Small intestine (tissue), 16 donors: ENCODE measurements around the gene PRICKLE3. TPM values are rescaled to one million over a fixed set of nuclear protein-coding genes. Genes with fewer than 3 reads are reported as not detected.

Source experiments
- DNase-seq, 2 donors: peaks; one replicate each; pipeline versions ENCODE4 v3.0.0 to v3.0.0-alpha.2; 2013
- FAIRE-seq: peaks from 2 replicates; lab custom pipeline; 2012; peaks lifted over from hg19 to GRCh38; lab: Jason Lieb, UNC
- H3K27ac ChIP-seq, 3 donors: one replicate each; pipeline ENCODE4 v1.5.1; 2013; ENCODE audit warnings: low read length in 2 of 3, mild to moderate bottlenecking in 2 of 3, control low read depth in 1 of 3, inconsistent platforms in 1 of 3, low read depth in 1 of 3, moderate library complexity in 1 of 3
- H3K27me3 ChIP-seq, 3 donors: one replicate each; pipeline ENCODE4 v1.6.1; 2013; ENCODE audit warnings: low read length in 3 of 3, inconsistent platforms in 1 of 3; ENCODE audit not compliant: control insufficient read depth in 3 of 3, insufficient read depth in 3 of 3
- H3K36me3 ChIP-seq, 3 donors: one replicate each; pipeline ENCODE4 v1.6.1; 2013; ENCODE audit warnings: low read length in 3 of 3, inconsistent platforms in 1 of 3, low read depth in 1 of 3, mild to moderate bottlenecking in 1 of 3, moderate library complexity in 1 of 3; ENCODE audit not compliant: control insufficient read depth in 3 of 3, insufficient read depth in 2 of 3
- H3K4me1 ChIP-seq, 3 donors: one replicate each; pipeline ENCODE4 v1.6.1; 2013; ENCODE audit warnings: low read length in 2 of 3, inconsistent platforms in 1 of 3, low read depth in 1 of 3, mild to moderate bottlenecking in 1 of 3, moderate library complexity in 1 of 3; ENCODE audit not compliant: control insufficient read depth in 3 of 3, insufficient read depth in 2 of 3
- H3K4me3 ChIP-seq, 3 donors: one replicate each; pipeline ENCODE4 v1.5.1; 2013; ENCODE audit warnings: low read length in 3 of 3, control low read depth in 1 of 3, inconsistent platforms in 1 of 3, low read depth in 1 of 3, mild to moderate bottlenecking in 1 of 3, moderate library complexity in 1 of 3
- H3K9me3 ChIP-seq, 2 donors: one replicate each; pipeline ENCODE4 v1.6.1; 2013; ENCODE audit warnings: low read depth in 1 of 2, low read length in 1 of 2; ENCODE audit not compliant: control insufficient read depth in 2 of 2, insufficient read depth in 1 of 2
- WGBS, 3 donors: extraction: QIAGEN DNeasy Blood & Tissue Kit; methylation state at CpG; one replicate each; pipeline ENCODE4 v1.1.7; 2013; 5-methylcytosine and 5-hydroxymethylcytosine counted together
- long read RNA-seq, 10 donors: transcript quantifications; one replicate each; lab custom pipeline, GENCODE V29; 2026
- polyA plus RNA-seq, 4 donors: library from polyadenylated mRNA; stranded (reverse) in 3 of 4; unstranded in 1 of 4; fragments of 200-250 nt in 3 of 4; fragments of 120-200 nt in 1 of 4; gene quantifications; one replicate each; pipeline versions ENCODE4 v1.2.1 to v1.2.3, GENCODE V29; 2013
- donor health status: healthy with polysubstance abuse.
- donor health status: control.
- donor health status: control.
- donor health status: Bipolar disorder and iron deficiency.
- donor health status: healthy.

The PRICKLE3 gene
- 1 to 10 TPM; 3.6 to 6.8 (median 5.5) TPM for polyA plus RNA-seq
- long read RNA-seq, donor 1, partial matches to known transcripts: 0 of 3 reads
- long read RNA-seq, donor 1, other reads (novel, unspliced or antisense): 0 of 3 reads
- long read RNA-seq, donor 2, partial matches to known transcripts: 0 of 1 reads
- long read RNA-seq, donor 2, other reads (novel, unspliced or antisense): 0 of 1 reads
- long read RNA-seq, donor 3, partial matches to known transcripts: 0 of 1 reads
- long read RNA-seq, donor 3, other reads (novel, unspliced or antisense): 0 of 1 reads
- long read RNA-seq, donor 4: 0 reads
- long read RNA-seq, donor 5: 0 reads
- long read RNA-seq, donor 6, partial matches to known transcripts: 0 of 1 reads
- long read RNA-seq, donor 6, other reads (novel, unspliced or antisense): 0 of 1 reads
- long read RNA-seq, donor 7, partial matches to known transcripts: 0 of 1 reads
- long read RNA-seq, donor 7, other reads (novel, unspliced or antisense): 0 of 1 reads
- long read RNA-seq, donor 8: 0 reads
- long read RNA-seq, donor 9: 0 reads
- long read RNA-seq, donor 10, partial matches to known transcripts: 0 of 3 reads
- long read RNA-seq, donor 10, other reads (novel, unspliced or antisense): 0 of 3 reads

- WGBS, 3 donors: 11 to 45% (median 21%) methylated on average over 42 to 62 of the region's 62 CpGs
- H3K9me3 ChIP-seq: no peaks in the 10 kb centered on the region
- peak within 1 kb of the TSS; percentile 41 to 60 (median 56) for H3K4me3 ChIP-seq
- peak within 1 kb of the TSS; percentile 38 to 89 (median 68) for H3K27ac ChIP-seq
- FAIRE-seq (no peak), DNase-seq (peak; percentile 69 to 79)
- peaks cover 0 to 12% (median 3%) of the 10 kb centered on the region in 3 donors for H3K4me1 ChIP-seq
- H3K36me3 ChIP-seq: peaks cover 0 to 15% (median 4%) of the 10 kb centered on the region in 3 donors
- H3K27me3 ChIP-seq: no peaks in the 10 kb centered on the region
Observed at GRCh38 chrX:49186125-49187027, at the start of gene PRICKLE3. TSS of gene PRICKLE3 (minus strand) at chrX:49186373. CDS start at chrX:49186297, 76 bp downstream.

GRCh38 chrX:49233887-49234555 lies 47.8 kb upstream of the PRICKLE3 start:
- no peak for FAIRE-seq

GRCh38 chrX:49233176-49233575 lies 47.0 kb upstream of the PRICKLE3 start, which contains the start of gene CACNA1F:
TSS of gene CACNA1F (minus strand) at chrX:49233340. CDS start at chrX:49233309, 31 bp downstream.
- Histone ChIP-seq H3K4me3 (no peak within 1 kb of the TSS), H3K27ac (no peak within 1 kb of the TSS), H3K36me3 (no peaks in the 10 kb centered on the region), H3K4me1 (no peaks in the 10 kb centered on the region), H3K27me3 (peaks cover 0 to 4% (median 0%) of the 10 kb centered on the region in 3 donors), H3K9me3 (no peaks in the 10 kb centered on the region)
- FAIRE-seq (no peak), DNase-seq (no peak)
- 74 to 85% (median 75%) methylated on average over 8 to 9 of the region's 9 CpGs for WGBS, 3 donors

More at GRCh38 chrX:49233887-49234555, 47.8 kb upstream of the PRICKLE3 start:
- 41 to 68% (median 50%) methylated on average over 41 to 56 of the region's 56 CpGs for WGBS, 3 donors
- H3K9me3 ChIP-seq: no peaks in the 10 kb centered on the region
- DNase-seq: no peak
- no peaks in the 10 kb centered on the region for H3K36me3 ChIP-seq
- no peaks in the 10 kb centered on the region for H3K4me1 ChIP-seq
- peaks cover 0 to 4% (median 0%) of the 10 kb centered on the region in 3 donors for H3K27me3 ChIP-seq
- no peak overlapping the region for H3K27ac ChIP-seq
- H3K4me3 ChIP-seq: no peak overlapping the region

GRCh38 chrX:49232525-49232924 lies 46.4 kb upstream of the PRICKLE3 start:
- DNase-seq (no peak), FAIRE-seq (no peak)
- no peaks in the 10 kb centered on the region for H3K9me3 ChIP-seq
- H3K27me3 ChIP-seq: peaks cover 0 to 4% (median 0%) of the 10 kb centered on the region in 3 donors
- no peak overlapping the region for H3K4me3 ChIP-seq
- H3K36me3 ChIP-seq: no peaks in the 10 kb centered on the region
- 63 to 95% (median 76%) methylated on average over 2 of the region's 2 CpGs for WGBS, 3 donors
- H3K4me1 ChIP-seq: no peaks in the 10 kb centered on the region
- no peak overlapping the region for H3K27ac ChIP-seq

- Histone ChIP-seq H3K36me3 (no peaks in the 10 kb centered on the region), H3K27ac (peak overlapping the region in 1 of 3 donors; percentile 62), H3K4me3 (no peak overlapping the region), H3K9me3 (no peaks in the 10 kb centered on the region), H3K27me3 (peaks cover 0 to 4% (median 0%) of the 10 kb centered on the region in 3 donors), H3K4me1 (no peaks in the 10 kb centered on the region)
- no peak for FAIRE-seq
- DNase-seq: no peak
- 89 to 94% (median 94%) methylated on average over 8 to 10 of the region's 10 CpGs for WGBS, 3 donors
Observed at GRCh38 chrX:49231333-49232000, 45.3 kb upstream of the PRICKLE3 start.

- Histone ChIP-seq H3K36me3 (no peaks in the 10 kb centered on the region), H3K27me3 (peaks cover 0 to 4% (median 0%) of the 10 kb centered on the region in 3 donors), H3K4me1 (no peaks in the 10 kb centered on the region), H3K4me3 (peak overlapping the region; percentile 14 to 40 (median 21)), H3K27ac (peak overlapping the region in 2 of 3 donors; percentile 51 to 88), H3K9me3 (no peaks in the 10 kb centered on the region)
- WGBS, 3 donors: 3 to 50% (median 7%) methylated on average over 28 to 44 of the region's 44 CpGs
- FAIRE-seq (no peak), DNase-seq (peak; percentile 68 to 71)
Observed at GRCh38 chrX:49230500-49231232, 44.5 kb upstream of the PRICKLE3 start.

GRCh38 chrX:49228185-49228584 lies 42.0 kb upstream of the PRICKLE3 start:
- no peak for FAIRE-seq

More at GRCh38 chrX:49228185-49228584, 42.0 kb upstream of the PRICKLE3 start:
- H3K36me3 ChIP-seq: no peaks in the 10 kb centered on the region
- 89 to 94% (median 91%) methylated on average over 17 of the region's 17 CpGs for WGBS, 3 donors
- no peak overlapping the region for H3K4me3 ChIP-seq
- no peaks in the 10 kb centered on the region for H3K27me3 ChIP-seq
- no peaks in the 10 kb centered on the region for H3K9me3 ChIP-seq
- H3K27ac ChIP-seq: no peak overlapping the region
- H3K4me1 ChIP-seq: no peaks in the 10 kb centered on the region
- no peak for DNase-seq
